Effector CD4-positive, alpha-beta T cell (primary cell): Measurements from ENCODE around the gene TBC1D19.
"Not testable (repeated sequence)": the region's sequence is repeated elsewhere in the genome, so short reads cannot be mapped to it uniquely, and the experiment has no call there.

ENCODE experiments used
- DNase-seq: peaks from one replicate; pipeline ENCODE4 v3.0.0-alpha.2; 2020

TBC1D19 gene

DNA sequence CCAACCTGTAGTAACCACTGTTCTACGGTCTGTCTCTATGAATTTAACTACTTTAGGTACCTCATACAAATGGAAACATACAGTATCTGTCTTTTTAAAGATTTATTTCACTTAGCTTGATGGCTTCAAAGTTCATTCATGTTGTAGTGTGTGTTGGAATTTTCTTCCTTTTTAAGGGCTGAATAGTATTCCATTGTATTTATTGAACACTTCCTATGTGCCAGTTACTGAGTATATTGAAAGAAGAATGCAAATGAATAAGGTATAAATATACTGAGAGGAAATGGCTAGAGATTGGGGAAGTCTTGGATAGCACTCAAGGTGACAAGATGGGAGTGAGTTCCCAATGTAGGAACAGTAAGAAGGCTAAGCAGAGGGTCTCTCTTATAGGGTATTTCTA lies 17.3 kb downstream of the TBC1D19 start:
- no peak for DNase-seq

DNA sequence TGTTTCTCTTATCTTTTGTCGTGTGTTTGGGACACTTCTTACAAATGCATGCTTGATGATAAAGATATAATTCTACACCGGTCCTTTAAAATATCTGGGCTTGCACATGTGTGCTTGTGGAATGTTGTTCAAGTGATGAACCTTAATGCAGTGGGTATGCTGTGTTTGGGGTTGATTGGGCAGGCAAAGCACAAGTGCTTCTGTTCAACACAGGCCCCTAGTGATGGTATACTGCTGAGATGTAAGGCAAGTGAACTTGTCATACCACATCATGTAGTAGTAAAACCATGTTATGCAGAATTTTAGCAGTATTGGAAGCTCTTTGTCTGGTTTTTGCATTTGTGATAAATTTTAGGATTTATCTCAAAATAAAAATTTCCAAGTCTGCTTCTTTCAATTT lies 23.9 kb downstream of the TBC1D19 start:
- DNase-seq = no peak

DNA sequence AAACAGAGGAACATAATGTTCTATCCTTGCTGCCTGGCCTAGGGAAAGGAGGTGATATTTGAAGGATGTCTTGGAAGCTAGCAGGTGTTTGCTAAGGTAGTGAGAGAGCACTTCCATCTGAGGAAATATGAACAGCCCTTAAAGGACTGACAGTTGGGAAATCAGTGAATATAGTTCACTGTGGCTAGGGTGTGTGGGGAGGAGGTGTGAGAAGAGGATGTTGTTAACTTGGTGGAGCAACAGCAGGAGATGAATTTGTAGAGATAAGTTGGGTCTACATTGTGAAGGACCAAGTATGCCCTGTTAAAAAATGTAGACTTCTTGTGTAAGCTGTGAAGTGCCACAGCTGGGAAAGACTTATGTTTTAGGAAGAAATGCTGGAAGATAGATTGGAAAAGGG lies 25.5 kb downstream of the TBC1D19 start:
- DNase-seq = no peak

DNA sequence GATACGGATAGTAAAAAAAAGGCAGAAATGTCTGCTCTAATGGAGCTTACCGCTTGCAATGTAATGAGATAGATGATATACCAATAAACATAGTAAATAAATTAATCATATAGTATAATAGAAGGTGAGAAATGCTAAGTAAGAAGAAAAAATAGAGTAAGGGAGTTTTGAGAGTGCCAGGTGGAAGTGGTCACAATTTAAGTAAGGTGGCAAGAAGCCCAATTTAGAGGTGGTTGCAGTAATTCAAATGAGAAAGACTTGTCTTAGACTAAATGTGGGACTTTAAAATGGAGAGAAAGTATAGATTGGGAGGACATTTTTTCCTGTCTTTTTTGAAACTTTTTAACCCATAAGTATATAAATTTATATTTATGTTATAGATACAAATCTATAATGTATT lies 26.0 kb downstream of the TBC1D19 start:
- no peak for DNase-seq

- no peak for DNase-seq
Observed at GRCh38 chr4:26611372-26611771, 27.5 kb downstream of the TBC1D19 start.

- no peak for DNase-seq
Observed at GRCh38 chr4:26611885-26612284, 28.0 kb downstream of the TBC1D19 start.

DNA sequence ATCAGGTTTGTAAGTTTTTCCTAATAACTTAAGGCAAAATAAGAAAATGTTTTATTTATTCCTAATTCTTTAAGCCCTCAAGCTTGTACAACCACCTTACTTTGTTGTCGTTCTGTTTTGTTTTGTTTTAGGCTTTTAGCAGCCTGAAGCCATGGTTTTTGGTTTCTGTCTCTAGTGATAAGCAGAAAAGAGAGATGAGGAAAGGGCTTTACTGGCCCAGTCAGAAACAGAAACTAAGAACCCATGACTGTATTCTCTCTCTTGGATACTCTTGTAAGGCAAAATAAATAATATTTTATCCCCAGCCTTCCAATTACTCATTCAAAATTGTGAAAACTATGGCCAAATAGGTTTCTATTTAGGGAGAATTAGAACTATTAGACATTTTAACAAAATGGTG lies 29.4 kb downstream of the TBC1D19 start:
- no peak for DNase-seq

DNA sequence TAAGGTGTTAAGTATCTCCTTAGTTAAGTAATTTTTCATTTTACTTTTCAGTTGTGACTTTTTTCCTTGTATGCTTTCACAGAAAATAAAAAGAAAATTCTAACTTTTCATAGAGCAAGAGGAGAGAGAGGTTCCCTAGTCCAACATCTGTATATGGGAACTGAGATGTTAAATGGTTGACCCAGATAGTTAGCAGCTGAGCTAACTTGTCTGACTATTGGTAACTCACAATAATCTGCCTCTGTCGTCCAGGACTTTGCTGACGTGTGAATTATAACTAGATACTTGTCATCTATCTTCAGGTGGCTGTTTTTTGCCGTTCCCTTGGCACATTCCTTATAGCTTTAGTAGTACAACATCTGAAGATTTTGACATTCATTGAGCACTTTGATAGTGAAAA lies 29.9 kb downstream of the TBC1D19 start:
- no peak for DNase-seq

- no peak for DNase-seq
Observed at GRCh38 chr4:26619784-26620183, 35.9 kb downstream of the TBC1D19 start.

DNA sequence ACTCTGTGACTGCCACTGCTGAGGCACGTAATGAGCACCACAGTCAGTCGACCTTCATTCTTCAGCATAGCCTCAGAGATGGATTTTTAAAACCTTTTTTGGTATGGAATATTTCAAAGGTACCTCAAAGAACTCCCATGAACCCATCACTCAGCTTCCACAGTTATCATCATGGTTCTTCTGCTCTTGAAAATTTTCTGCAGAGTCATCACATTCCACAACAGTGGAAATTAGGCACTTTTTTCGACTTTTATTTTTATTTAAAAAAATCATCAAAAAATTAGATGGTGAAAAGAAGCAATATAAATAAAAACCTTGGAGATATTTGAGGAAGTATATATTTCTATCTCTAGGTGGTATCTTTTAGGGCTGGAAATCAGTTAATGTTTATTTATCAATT lies 37.5 kb downstream of the TBC1D19 start:
- DNase-seq = no peak

GRCh38 chr4:26622913-26623312 lies 39.0 kb downstream of the TBC1D19 start:
- DNase-seq = no peak

GRCh38 chr4:26626658-26627057 lies 42.8 kb downstream of the TBC1D19 start:
- not testable (repeated sequence) for DNase-seq

DNA sequence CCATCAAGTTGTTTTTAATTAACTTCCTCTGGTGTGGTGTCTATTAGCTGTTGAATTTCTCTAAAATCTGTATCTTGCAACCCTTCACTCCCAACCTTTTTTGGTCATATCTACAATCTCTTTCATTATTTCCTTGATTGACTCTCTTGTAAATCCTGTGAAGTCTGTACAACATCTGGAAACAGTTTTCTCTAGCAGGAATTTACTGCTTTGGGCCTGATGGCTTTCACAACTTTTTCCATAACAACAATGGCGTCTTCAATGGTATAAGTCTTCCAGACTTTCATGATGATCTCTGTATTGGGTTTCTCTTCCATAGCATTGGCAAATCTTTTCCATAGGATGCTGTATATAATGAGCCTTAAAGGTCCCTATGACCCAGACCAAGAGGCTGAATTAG lies 49.0 kb downstream of the TBC1D19 start:
- no peak for DNase-seq

- DNase-seq = no peak
Observed at GRCh38 chr4:26634237-26634636, 50.4 kb downstream of the TBC1D19 start.

DNA sequence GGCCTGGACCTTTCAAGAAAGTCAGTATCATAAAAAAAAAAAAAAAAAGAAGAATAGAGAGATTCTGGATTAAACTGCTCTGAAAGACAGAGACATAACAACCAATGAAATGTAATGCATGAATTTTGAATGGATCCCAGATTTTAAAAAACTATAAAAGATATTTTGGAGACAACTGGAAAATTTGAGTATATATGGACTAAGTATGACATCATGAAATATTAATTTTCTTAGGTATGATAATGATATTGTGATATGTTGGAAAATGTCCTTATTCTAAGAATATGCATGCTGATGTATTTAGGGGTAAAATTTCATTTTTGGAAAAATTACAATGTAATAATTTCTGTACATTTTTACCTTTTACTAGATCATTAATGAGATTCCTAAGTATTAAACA lies 52.6 kb downstream of the TBC1D19 start:
- DNase-seq = no peak

- not testable (repeated sequence) for DNase-seq
Observed at GRCh38 chr4:26640639-26641038, 56.8 kb downstream of the TBC1D19 start.

DNA sequence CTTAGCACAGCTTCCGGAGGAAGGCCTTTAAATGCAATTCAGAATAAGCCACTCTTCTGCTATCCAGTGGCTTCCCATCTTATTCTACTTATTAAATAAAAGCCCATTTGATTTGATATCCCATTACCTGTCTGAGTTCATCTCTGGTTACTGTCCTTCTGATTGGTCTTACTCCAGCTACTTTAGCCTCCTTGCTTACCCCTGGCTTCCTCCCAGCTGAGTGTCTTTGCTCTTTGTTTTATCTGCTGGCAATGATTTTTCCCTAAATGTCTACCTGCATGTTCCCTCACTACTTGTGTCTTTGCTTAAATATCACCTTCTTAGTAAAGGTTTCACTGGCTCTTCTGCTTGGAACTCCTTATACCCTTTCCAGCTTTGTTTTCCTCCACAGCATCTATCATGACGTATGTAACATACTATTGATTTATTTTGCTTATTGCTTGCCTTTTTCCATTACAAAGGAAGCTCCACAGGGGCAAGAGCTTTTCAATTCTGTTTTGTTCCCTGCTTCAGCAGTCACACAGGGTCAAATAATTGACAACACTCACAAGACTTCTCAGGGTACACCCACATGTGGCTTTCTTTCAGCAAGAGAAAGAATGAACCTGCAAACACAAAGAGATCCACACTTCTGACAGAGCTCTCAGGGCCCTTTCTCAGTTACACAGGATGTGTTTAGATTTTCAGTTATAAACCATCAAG lies 63.8 kb downstream of the TBC1D19 start:
- no peak for DNase-seq

GRCh38 chr4:26648260-26648659 lies 64.4 kb downstream of the TBC1D19 start:
- no peak for DNase-seq

- no peak for DNase-seq
Observed at GRCh38 chr4:26660261-26660660, 76.4 kb downstream of the TBC1D19 start.

- DNase-seq = no peak
Observed at GRCh38 chr4:26663888-26664287, 80.0 kb downstream of the TBC1D19 start.

GRCh38 chr4:26670903-26671537 lies 87.1 kb downstream of the TBC1D19 start:
- no peak for DNase-seq

- not testable (repeated sequence) for DNase-seq
Observed at GRCh38 chr4:26679040-26679695, 95.3 kb downstream of the TBC1D19 start.

- DNase-seq = no peak
Observed at GRCh38 chr4:26682436-26682835, 98.6 kb downstream of the TBC1D19 start.

GRCh38 chr4:26685250-26685649 lies 101.4 kb downstream of the TBC1D19 start:
- no peak for DNase-seq
